MM.1S (cell line): ENCODE results near the gene SEC16B.

ENCODE experiments used
- DNase-seq: peaks from one replicate; pipeline ENCODE4 v3.0.0-alpha.2; 2015
- H2AFZ ChIP-seq: fragments of 300-600 bp; sonication (generic); 2 replicates; pipeline ENCODE4 v1.6.0; 2016; ENCODE audit warnings: antibody characterized with exemption, low read length
- H3F3A ChIP-seq: fragments of 300-600 bp; sonication (generic); 2 replicates; pipeline ENCODE4 v1.6.1; 2016; ENCODE audit warnings: mild to moderate bottlenecking, antibody characterized with exemption, low read length, moderate library complexity, mixed read lengths; ENCODE audit not compliant: insufficient read depth
- H3K27ac ChIP-seq: fragments of 300-600 bp; sonication (generic); 2 replicates; pipeline ENCODE4 v1.5.1; 2016; ENCODE audit warnings: mild to moderate bottlenecking, low read length
- H3K27me3 ChIP-seq: fragments of 300-600 bp; sonication (generic); replicated peaks from 2 replicates; pipeline ENCODE4 v1.6.0; 2016; ENCODE audit warnings: low read length; ENCODE audit not compliant: insufficient read depth
- H3K36me3 ChIP-seq: fragments of 300-600 bp; sonication (generic); replicated peaks from 2 replicates; pipeline ENCODE4 v1.6.1; 2016; ENCODE audit warnings: mild to moderate bottlenecking, low read length, mixed read lengths; ENCODE audit not compliant: insufficient read depth
- H3K4me1 ChIP-seq: fragments of 300-600 bp; sonication (generic); 2 replicates; pipeline ENCODE4 v1.6.1; 2016; ENCODE audit warnings: low read length, mixed read lengths
- H3K4me2 ChIP-seq: fragments of 300-600 bp; sonication (generic); 2 replicates; pipeline ENCODE4 v1.6.0; 2016; ENCODE audit warnings: low read depth, low read length
- H3K4me3 ChIP-seq: fragments of 300-600 bp; sonication (generic); 2 replicates; pipeline ENCODE4 v1.5.1; 2016; ENCODE audit warnings: low read length, mixed read lengths
- H3K79me2 ChIP-seq: fragments of 300-600 bp; sonication (generic); 2 replicates; pipeline ENCODE4 v1.6.1; 2016; ENCODE audit warnings: mixed run types, low read length, mixed read lengths
- H3K9ac ChIP-seq: fragments of 300-600 bp; sonication (generic); 2 replicates; pipeline ENCODE4 v1.6.1; 2016; ENCODE audit warnings: low read length, mixed read lengths
- H3K9me2 ChIP-seq: fragments of 300-600 bp; sonication (generic); replicated peaks from 2 replicates; pipeline ENCODE4 v1.6.1; 2016; ENCODE audit warnings: mild to moderate bottlenecking, low read length, mixed read lengths; ENCODE audit not compliant: insufficient read depth
- H3K9me3 ChIP-seq: fragments of 300-600 bp; sonication (generic); replicated peaks from 2 replicates; pipeline ENCODE4 v1.6.1; 2016; ENCODE audit warnings: mild to moderate bottlenecking, low read length, mixed read lengths; ENCODE audit not compliant: insufficient read depth
- H4K20me1 ChIP-seq: fragments of 300-600 bp; sonication (generic); 2 replicates; pipeline ENCODE4 v1.6.1; 2016; ENCODE audit warnings: mild to moderate bottlenecking, low read length, moderate library complexity, mixed read lengths; ENCODE audit not compliant: insufficient read depth
- EZH2 ChIP-seq: fragments of 300-600 bp; sonication (generic); optimal IDR thresholded peaks from 2 replicates; pipeline ENCODE3; 2017; ENCODE audit warnings: low read depth, mild to moderate bottlenecking, antibody characterized with exemption, low read length, mixed read lengths
- EZH2phosphoT487 ChIP-seq: fragments of 300-600 bp; sonication (generic); IDR thresholded peaks from 2 replicates; pipeline ENCODE4 v1.6.1; 2018; ENCODE audit warnings: antibody characterized with exemption, low read length
- TF ChIP-seq, protein P1 (sequence below): fragments of 300-600 bp; sonication (generic); IDR thresholded peaks from 2 replicates; pipeline ENCODE4 v1.5.1; 2016; ENCODE audit warnings: antibody characterized with exemption, low read length, mixed read lengths

SEC16B gene

DNA sequence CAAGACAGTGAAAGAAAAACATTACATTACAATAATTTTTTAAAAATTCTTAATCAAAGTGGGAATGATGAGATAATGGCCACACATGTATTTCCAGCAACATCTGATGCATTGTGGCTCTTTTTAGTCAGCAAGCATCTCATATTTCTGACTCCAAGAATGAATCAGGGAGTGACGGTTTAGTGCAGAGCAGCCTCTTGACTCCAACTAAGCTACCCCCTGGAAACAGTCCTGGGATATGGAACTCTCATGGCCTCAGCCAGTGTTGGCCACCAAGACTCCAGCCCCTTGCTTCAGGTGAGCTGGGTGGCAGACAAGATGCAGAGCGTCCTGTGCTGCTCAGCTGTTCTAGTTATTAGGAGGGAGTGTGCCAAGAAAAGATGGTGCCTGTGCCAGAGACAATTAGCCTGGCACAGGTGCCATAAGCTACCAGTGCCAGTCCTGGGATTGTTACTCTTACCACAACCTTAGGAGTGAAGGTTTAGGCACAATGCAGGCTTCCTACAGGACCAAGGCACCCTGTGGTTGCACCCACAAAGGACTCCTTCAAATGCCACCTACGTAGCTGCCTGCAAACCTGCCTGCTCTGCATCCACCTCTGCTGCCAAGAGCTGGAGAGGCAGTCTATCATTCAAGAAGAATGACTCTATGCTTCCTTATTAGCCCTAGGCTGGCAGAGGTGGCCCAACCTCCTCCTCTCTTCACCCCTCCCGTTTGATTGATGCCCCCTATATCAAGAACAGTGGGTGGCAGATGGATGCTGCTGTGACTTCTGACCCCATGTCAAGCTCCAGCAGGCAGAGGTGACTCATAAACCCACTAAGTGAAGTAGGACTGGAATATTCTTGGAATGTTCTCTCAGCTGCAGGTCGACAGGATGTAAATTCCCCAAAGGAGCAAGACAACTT is 6.0 kb upstream of the SEC16B start:
- Histone ChIP-seq H3K9me3 (no peaks in the 10 kb centered on the region), H3K27me3 (no peaks in the 10 kb centered on the region), H2AFZ (no peak overlapping the region), H3F3A (no peaks in the 10 kb centered on the region), H3K4me3 (no peak overlapping the region), H3K4me1 (no peaks in the 10 kb centered on the region), H3K27ac (no peak overlapping the region), H3K79me2 (no peaks in the 10 kb centered on the region), H3K9me2 (no peaks in the 10 kb centered on the region), H4K20me1 (no peaks in the 10 kb centered on the region), H3K4me2 (no peak overlapping the region), H3K36me3 (no peaks in the 10 kb centered on the region), H3K9ac (no peak overlapping the region)
- DNase-seq, result no peak
- no peak for TF ChIP-seq EZH2
- TF ChIP-seq, protein P1, sequence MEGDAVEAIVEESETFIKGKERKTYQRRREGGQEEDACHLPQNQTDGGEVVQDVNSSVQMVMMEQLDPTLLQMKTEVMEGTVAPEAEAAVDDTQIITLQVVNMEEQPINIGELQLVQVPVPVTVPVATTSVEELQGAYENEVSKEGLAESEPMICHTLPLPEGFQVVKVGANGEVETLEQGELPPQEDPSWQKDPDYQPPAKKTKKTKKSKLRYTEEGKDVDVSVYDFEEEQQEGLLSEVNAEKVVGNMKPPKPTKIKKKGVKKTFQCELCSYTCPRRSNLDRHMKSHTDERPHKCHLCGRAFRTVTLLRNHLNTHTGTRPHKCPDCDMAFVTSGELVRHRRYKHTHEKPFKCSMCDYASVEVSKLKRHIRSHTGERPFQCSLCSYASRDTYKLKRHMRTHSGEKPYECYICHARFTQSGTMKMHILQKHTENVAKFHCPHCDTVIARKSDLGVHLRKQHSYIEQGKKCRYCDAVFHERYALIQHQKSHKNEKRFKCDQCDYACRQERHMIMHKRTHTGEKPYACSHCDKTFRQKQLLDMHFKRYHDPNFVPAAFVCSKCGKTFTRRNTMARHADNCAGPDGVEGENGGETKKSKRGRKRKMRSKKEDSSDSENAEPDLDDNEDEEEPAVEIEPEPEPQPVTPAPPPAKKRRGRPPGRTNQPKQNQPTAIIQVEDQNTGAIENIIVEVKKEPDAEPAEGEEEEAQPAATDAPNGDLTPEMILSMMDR, result no peak
- TF ChIP-seq EZH2phosphoT487, result no peak

DNA sequence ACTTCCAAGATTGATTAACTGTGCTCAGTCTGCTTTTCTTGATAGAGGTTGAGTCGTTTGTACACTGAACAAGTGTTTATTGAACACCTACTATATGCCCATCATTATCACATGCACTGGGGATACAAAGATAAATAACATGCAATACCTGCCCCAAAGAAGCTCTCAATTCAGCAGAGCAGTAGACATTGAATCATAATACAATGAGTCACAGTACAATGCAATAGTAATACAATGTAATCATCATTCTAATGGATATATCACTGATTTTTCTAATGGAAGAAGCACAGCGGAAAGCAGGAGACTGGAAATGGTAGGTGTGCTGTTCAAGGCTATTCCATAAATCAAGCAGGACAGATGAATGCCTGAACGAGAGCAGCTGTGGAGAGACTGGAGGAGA is 3.7 kb upstream of the SEC16B start:
- Histone ChIP-seq H3F3A (no peaks in the 10 kb centered on the region), H3K4me1 (no peaks in the 10 kb centered on the region), H3K4me3 (no peak overlapping the region), H3K9me2 (no peaks in the 10 kb centered on the region), H2AFZ (no peak overlapping the region), H3K9ac (no peak overlapping the region), H4K20me1 (no peaks in the 10 kb centered on the region), H3K79me2 (no peaks in the 10 kb centered on the region), H3K27me3 (no peaks in the 10 kb centered on the region), H3K36me3 (no peaks in the 10 kb centered on the region), H3K9me3 (no peaks in the 10 kb centered on the region), H3K4me2 (no peak overlapping the region), H3K27ac (no peak overlapping the region)
- TF ChIP-seq EZH2phosphoT487 (no peak), EZH2 (no peak)
- TF ChIP-seq, protein P1, result no peak
- DNase-seq, result no peak

DNA sequence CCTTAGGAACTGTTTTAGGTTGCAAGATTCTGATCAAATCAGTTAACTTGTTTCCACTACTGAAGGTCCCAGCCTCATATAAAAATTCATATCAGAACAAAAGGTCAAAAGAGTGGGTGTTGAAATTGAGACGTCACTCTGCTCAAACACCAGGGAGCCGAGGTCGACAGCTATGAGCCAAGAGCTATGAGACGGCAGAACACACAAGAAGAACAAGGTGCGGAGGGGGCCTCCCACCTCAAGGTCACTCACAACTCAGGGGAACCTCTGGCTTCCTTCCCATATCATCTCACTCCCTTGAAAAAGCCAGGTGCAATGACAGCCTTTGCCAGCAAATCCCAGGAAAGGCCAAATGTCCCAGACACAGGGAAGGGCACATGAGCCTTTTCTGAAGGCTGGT is 749 bp downstream of the SEC16B start:
- Histone ChIP-seq H4K20me1 (no peaks in the 10 kb centered on the region), H3K79me2 (no peaks in the 10 kb centered on the region), H2AFZ (no peak overlapping the region), H3F3A (no peaks in the 10 kb centered on the region), H3K36me3 (no peaks in the 10 kb centered on the region), H3K9me2 (no peaks in the 10 kb centered on the region), H3K9ac (no peak overlapping the region), H3K4me3 (peak overlapping the region; percentile 53; the same call in 1 of the 2 replicates), H3K27ac (no peak overlapping the region), H3K27me3 (no peaks in the 10 kb centered on the region), H3K9me3 (no peaks in the 10 kb centered on the region), H3K4me2 (peak overlapping the region; percentile 56; the same call in 1 of the 2 replicates), H3K4me1 (no peaks in the 10 kb centered on the region)
- TF ChIP-seq, protein P1, result no peak
- TF ChIP-seq EZH2phosphoT487, result no peak
- TF ChIP-seq EZH2, result no peak
- no peak for DNase-seq
